GM12874 (cell line): ENCODE results near the gene CALN1.

Source experiments
- CTCF ChIP-seq: IDR thresholded peaks from 2 replicates; pipeline ENCODE4 v1.5.1; 2011; ENCODE audit warnings: low read depth, mild to moderate bottlenecking, control low read depth, low read length, moderate library complexity; ENCODE audit not compliant: insufficient read depth

CALN1 gene

DNA sequence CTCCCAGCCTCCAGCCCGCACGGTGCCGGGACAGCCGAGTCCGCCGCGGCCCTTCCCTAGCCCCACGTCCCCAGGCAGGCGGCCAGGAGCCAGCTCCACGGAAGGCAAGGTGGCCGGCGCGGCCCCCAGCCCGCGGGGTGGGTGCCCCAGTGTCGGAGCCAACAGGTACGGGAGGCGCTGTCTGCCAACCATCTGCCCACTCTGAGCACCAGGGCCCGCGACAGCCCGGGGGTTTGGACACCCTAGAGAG is 75.8 kb downstream of the CALN1 start:
- TF ChIP-seq CTCF, result no peak

DNA sequence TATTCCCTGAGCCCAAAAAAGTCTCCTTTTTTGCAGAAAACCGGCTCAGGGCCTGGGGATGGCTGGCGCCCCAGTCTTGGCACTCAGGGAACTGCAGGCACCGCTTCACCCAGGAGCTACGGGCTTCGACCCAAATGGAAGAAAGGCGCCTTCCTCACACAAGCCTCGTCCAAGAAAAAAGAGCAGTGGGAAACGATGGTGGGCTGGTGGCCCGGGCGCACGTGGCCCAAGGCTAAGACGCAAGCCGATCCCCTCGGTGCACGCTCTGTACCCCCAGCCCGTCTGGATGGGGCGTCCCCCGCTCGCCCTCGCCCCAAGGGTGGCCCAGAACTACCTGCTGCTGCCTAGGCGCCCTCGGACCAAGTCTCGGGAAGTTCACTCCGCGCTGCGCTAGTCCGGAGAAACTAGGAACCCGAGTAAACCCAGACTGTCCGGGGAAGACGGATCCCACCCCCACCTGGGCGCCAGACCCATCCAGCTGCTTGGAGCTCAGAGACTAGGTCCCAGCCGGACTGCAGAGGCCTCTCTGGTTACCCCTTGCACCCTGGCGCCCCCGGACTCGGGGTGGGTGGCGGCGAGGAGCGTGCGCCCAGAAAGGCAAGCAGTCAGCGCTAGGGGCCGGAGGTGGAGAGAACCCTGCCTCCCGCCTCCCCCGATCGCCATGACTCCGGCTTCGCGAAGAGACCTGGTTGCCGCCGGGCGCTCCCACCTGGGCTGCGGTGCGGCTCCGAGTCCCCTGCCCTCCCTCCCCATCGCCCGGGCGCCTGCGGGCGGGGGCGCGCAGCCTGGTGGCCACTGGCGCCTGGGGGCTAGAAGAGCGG is 76.4 kb downstream of the CALN1 start:
- no peak for TF ChIP-seq CTCF

DNA sequence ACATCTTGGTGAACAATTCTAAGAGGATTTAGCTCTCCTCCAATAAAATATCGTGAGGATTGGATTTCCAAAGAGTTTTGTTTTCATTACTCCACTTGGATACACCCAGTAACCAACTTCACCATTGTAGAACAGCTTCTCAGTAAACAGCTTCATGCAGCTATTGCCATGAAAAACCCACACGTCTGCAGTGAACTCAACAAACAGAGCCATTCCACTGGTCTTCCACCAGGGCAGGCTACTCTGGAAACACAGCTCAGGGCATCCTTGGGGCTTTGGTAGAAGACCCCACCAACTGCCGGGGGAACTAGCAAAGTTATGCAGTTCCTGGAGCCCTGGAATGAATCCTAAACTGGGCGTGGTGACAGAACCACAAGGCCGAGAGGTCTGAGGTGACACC is 77.4 kb downstream of the CALN1 start:
- TF ChIP-seq CTCF, result no peak

DNA sequence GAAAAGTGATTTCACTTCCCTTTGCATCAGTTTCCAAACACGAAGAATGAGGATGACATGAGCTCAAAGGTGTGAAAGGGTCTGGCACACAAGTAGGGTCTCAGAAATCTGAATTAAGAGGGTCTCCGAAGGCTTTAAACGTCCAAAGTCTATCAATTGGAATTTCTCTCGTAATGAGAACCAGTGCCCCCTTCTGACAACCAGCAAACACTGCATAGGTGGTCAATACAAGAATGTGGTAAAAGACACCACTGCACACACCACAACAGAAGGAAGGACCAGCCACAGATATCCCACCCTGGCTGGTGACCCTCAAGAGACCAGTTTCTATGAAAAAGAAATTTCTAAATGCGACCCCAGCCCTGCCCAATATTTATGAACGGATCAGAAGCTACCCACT is 78.1 kb downstream of the CALN1 start:
- no peak for TF ChIP-seq CTCF

GRCh38 chr7:72326811-72327210 is 85.3 kb downstream of the CALN1 start:
- no peak for TF ChIP-seq CTCF

DNA sequence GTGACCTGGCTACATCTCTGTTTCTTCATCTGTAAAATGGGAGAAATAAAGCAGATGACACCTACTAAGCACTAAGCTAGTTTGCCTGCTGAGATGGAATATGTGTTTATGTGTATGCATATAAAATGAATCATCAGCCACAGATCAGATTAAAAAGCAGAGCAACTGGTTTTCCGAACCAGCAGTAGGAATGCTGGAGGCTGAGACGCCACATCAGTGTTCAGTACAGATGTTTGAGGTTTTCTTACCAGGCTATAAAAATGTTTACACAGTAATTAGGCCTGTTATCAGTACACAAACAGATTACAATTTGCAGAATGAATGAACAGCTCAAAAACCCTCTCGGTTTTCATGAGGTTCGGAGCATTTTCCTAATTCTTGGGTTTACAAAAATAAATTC is 85.8 kb downstream of the CALN1 start:
- TF ChIP-seq CTCF, result no peak

- TF ChIP-seq CTCF, result no peak
Observed at GRCh38 chr7:72325561-72325960, 86.6 kb downstream of the CALN1 start.

- no peak for TF ChIP-seq CTCF
Observed at GRCh38 chr7:72321637-72322036, 90.5 kb downstream of the CALN1 start.
